DLD1 (cell line): ENCODE data around the gene EML3.
"Not testable (repeated sequence)": the region's sequence is repeated elsewhere in the genome, so short reads cannot be mapped to it uniquely, and the experiment has no call there.

Experiments
- in situ Hi-C: cut with HindIII; loops from 2 replicates; pipeline ENCODE4 v1.10.0; 2017; ENCODE audit warnings: low sequenced_read_pairs

EML3 gene

GRCh38 chr11:62612366-62613290, at the start of gene EML3, which contains the start of gene ROM1:
Gene EML3, minus strand, starts transcription at chr11:62612775. Its CDS starts 318 bp downstream, at chr11:62612457.
Gene ROM1, plus strand, starts transcription at chr11:62613257. Its CDS starts 25 bp downstream, at chr11:62613282.
- in situ Hi-C loops, result no loop called here

DNA sequence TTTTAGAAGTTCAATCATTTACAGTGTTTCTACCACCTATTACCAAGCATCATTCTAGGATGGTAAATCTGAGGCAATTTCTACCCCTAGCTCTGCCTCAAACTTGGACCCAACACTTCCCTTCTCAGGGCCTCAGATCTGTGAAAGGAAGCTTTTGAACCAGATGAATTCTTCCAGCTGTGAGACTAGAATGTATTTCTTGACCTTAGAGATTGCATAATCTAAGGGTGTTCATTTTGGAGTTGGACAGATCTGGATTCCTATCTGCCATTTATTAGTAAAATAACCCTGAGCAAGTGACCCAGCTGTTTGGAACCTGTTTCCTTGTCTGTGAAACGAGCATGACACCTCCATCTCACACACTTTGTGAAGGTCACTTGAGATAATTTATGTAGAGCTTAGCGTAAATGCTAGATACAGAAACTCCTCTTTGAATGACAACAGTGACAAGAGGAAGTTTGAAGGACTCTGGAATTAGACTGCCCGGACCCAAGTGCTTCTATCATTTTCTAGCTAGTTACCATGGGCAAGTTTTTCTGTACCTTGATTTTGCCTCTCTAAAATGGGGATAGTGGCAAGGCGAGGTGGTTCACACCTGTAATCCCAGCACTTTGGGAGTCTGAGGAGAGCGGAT, 44.3 kb upstream of the EML3 start:
- in situ Hi-C loops, result no loop called here

DNA sequence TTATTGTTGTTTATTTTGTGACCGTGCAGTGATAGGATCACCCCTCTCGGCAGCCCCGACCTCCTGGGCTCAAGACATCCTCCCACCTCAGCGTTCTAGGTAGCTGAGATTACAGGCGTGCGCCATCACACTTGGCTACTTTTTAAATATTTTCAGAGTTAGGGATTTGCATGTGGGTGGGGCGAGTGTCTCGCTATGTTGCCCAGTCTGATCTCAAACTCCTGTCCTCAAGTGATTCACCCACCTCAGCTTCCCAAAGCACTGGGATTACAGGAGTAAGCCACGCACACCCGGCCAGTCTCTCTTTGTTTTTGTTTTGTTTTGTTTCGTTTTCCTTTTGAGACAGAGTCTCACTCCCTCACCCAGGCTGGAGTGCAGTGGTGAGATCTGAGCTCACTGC, 41.7 kb upstream of the EML3 start:
- in situ Hi-C loops, result no loop called here

DNA sequence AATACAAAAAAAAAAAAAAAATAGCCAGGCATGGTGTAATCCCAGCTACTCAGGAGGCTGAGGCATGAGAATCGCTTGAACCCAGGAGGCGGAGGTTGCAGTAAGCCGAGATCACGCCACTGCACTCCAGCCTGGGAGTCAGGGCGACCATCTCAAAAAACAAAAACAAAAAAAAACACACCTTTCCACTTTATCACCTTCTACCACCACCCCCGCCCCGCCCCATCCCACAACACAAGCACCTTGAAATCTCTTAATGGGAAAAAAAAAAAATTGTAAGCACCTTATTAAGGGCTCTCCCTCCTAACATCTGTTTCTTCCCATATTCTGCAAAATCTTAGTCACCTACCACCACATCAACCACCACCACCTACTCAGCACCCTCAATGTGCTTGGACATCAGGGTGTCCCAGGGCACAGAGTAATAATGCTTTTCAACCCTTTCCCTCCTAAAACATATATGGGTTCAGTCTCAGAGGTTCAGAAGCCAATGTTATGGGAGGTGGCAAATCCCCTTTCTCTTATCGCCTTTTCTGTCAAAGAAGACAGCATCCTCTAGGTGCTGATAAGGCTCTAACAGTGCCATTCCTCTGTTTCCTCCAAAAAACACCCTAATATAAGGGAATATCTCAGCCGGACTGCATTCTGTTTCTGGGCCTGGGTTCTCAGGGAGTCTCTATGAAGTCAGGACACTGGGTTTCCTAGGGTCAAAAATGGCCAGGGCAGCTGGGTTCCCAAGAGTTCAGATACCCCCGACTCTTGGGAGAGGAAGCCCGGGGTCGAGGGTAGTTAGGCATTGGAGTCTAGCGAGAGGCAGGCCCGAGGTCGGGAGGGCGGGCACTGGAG, 39.8 kb upstream of the EML3 start:
- in situ Hi-C loops, result no loop called here

- in situ Hi-C loops, result not testable (repeated sequence)
These were observed 37.7 kb upstream of the EML3 start for GRCh38 chr11:62650283-62650682.

DNA sequence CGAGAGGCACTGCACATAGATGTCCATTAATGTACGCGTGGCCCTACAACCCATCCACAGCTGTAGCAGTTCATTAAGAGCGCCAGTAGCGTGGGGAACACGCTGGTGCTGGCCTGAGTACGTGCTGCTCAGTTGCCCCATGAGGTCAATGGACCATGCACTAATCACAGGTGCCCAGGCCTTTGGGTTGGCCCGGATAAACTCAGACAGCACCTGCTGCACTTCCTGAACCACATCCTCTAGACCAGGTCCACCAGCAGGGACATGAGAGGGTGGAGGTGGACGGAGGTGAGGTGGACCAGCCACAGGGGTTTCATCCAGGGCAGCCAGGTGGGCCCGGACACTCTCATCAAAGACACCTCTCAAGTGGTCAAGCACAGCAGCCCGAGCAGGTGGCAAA, 36.9 kb upstream of the EML3 start:
- in situ Hi-C loops, result no loop called here

DNA sequence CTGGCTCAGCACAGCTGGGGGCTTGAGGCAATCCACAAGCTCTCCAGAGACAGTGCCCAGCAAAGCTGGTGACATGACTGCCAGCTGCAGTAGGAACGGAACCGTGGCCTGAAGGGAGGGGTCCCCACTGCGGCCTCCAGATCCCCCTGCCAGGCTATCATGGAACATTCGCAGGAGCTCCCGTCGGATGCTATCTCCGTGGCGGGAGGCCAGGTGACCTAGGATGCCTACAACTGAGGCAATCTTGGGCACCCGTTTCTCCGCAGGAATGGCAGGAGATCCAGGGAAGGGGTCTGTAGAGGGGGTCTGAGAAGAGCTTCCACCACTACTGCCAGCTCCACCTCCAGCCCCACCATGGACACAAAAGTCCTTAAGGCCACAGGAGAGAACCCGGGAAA, 36.4 kb upstream of the EML3 start:
- in situ Hi-C loops, result no loop called here

GRCh38 chr11:62648185-62648966, 35.8 kb upstream of the EML3 start:
- in situ Hi-C loops, result no loop called here

- in situ Hi-C loops, result no loop called here
These were observed 35.0 kb upstream of the EML3 start for GRCh38 chr11:62647609-62648005.

DNA sequence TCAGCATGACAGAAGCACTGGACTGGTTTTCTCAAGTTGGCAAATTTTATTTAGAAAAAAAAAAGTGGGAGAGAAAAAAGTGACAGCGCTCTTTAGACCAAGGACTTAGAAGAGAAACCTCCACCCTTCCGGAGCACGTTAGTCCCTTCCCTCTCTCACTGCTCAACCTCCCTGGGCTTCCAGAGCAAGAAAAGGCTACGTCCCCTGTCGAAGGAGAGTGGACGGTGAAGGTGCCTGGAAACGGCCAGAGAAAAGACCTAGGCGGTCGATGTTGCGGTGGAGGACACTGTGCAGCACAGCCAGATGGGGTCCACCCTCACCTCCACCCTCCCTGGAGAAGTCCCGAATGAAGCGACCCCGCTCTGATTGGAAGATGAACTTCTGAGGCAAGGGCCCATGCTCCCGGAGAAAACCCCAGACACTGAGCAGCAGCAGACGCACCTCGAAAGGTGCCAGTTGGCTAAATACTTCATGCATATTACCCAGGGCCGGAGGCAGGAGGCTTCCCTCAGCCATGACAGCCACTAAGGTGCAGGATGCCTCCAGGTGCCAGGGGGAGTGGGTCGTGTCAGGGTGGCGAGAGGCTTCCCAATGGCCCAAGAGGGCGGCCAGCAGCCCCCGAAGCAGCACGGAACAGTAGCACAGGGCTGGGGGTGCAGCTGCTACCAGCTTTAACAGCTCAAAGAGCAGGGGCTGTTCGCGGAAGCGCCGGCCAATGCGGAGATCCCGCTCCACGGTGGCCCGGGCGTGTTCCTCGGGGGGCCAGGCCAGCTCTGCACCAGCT, 34.4 kb upstream of the EML3 start:
- in situ Hi-C loops, result no loop called here

DNA sequence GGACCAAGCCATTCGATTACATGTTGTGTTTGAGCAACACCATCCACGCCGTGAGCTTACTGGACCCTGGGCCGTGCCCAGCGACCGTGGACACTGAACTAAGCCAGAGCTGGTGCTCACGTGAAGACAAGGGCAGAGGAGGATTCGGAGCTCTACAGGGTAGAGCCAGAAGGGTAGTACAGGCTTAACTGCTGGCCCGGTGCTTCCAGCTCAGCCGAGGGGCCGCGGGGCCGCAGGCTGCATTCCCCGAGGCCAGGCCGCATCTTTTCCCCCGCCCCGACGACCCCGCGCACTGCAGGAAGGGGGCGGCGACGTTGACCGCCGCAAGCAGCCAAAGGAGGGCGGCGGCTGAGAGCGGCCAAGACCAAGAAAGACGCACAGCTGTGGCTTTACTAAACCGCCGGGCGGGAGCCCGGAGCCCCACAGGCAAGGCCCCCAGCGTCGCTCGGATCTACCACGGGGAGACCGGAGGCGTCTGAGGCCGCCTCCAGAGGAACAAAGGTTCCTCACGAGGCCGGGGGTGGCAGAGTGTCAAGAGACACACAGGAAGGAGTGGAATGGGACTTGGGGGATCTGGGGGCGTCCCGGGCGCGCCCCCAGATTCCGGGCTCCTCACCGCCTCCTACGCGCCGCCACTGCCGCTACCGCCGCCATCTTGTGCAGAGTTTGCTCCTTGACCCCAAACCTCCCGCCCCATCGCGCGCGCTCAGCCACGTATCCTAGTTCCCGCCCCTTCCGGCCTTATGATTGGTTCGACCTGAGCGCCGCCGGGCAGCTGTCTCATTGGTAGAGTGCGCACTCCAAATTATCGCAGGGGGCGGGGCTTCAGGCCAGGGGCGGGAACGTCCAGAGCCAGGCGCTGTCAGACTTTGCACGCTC, 33.6 kb upstream of the EML3 start, which contains the start of gene GANAB:
TSS of gene GANAB (minus strand) at position 668 of the 879 bp plus-strand sequence. CDS start at position 654, 14 bp downstream.
- in situ Hi-C loops, result no loop called here

GRCh38 chr11:62645671-62645945, 33.0 kb upstream of the EML3 start:
- in situ Hi-C loops, result no loop called here

DNA sequence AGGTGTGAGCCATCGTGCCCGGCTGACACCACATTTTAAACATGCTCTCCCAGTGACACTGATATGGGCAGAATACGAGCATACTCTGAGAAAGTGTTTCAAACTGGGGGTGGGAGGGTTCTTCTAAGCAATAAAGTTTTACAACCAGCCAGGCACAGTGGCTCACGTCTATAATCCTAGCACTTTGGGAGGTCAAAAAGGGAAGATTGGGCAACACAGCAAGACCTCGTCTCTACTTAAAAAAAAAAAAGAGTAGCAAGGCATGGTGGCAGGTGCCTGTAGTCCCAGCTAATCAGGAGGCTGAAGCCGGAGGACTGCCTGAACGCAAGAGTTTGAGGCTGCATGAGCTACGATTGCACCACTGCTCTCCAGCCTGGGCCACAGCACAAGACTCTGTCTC, 31.6 kb upstream of the EML3 start:
- in situ Hi-C loops, result no loop called here

GRCh38 chr11:62632492-62632891, 19.9 kb upstream of the EML3 start:
- in situ Hi-C loops, result no loop called here

- in situ Hi-C loops, result no loop called here
These were observed 15.1 kb upstream of the EML3 start for GRCh38 chr11:62627713-62628112.

- in situ Hi-C loops, result no loop called here
These were observed 10.0 kb upstream of the EML3 start for GRCh38 chr11:62622476-62623089.

- in situ Hi-C loops, result no loop called here
These were observed 9.2 kb upstream of the EML3 start, which contains the start of gene B3GAT3 for GRCh38 chr11:62621567-62622470. Gene B3GAT3, minus strand, starts transcription at chr11:62621986. Its CDS starts 39 bp downstream, at chr11:62621947.
